Measurements from ENCODE around the gene MXI1. TPM values are rescaled to one million over a fixed set of nuclear protein-coding genes. Genes with fewer than 3 reads are reported as not detected.
"Not testable (repeated sequence)": the region's sequence is repeated elsewhere in the genome, so short reads cannot be mapped to it uniquely, and the experiment has no call there.

The MXI1 gene
- total RNA-seq, 1 donor from 2014 or later, result 35.8 TPM

GRCh38 chr10:110324201-110324804, 116.9 kb downstream of the MXI1 start:
- ATAC-seq, result no peak

GRCh38 chr10:110324805-110325280, 117.4 kb downstream of the MXI1 start:
- no peak for ATAC-seq

- ATAC-seq, result peak; percentile 7
These were observed 119.1 kb downstream of the MXI1 start for GRCh38 chr10:110326351-110327032.

GRCh38 chr10:110327262-110327914, 120.0 kb downstream of the MXI1 start:
- peak; percentile 71 for ATAC-seq

- no peak for ATAC-seq
These were observed 123.3 kb downstream of the MXI1 start for GRCh38 chr10:110330675-110331074.

GRCh38 chr10:110331226-110331795, 123.9 kb downstream of the MXI1 start:
- ATAC-seq, result not testable (repeated sequence)

DNA sequence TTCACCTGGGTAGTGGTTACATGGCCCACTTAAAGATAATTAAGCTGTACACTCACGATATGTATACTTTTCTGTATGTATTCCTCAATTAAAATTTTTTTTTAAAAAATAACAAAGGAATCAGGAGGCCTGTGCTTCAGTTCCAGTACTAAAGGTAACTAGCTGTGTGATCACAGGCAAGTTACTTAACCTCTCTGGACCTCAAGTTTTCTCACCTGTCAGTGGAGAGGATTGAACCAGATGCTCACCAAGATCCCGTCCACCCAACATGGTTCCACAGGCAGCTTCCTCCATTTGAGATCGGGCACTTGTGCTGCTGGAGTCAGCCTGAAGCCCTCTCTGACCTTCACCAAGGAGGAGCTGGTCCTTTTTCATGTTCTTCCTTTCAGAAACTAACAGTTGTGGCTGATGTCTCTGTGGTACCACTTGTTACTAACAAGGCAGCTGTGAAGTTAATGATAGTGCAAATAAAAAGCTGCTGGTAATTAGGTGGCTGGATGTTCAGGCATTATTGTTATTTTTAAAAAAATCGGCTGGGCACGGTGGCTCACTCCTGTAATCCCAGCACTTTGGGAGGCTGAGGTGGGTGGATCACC, 126.8 kb downstream of the MXI1 start:
- no peak for ATAC-seq

GRCh38 chr10:110335314-110336064, 128.1 kb downstream of the MXI1 start:
- peak; percentile 9 for ATAC-seq

GRCh38 chr10:110336111-110336721, 128.8 kb downstream of the MXI1 start:
- peak; percentile 99 for ATAC-seq

Other genes with a start within 250 kb of the MXI1 start
- 40.3 TPM for gene ADD3, start 199.6 kb upstream of the MXI1 start, total RNA-seq
- gene SMNDC1, start 97.3 kb downstream of the MXI1 start, total RNA-seq, result 19.2 TPM